GM23338 (cell line): ENCODE results near the gene KBTBD4.

Source experiments
- CREB1 ChIP-seq: fragments of 250-450 bp; sonication (Bioruptor Pico); IDR thresholded peaks from 2 replicates; pipeline ENCODE4 v1.5.0; 2020; ENCODE audit warnings: low read depth, mild to moderate bottlenecking, moderate library complexity
- EZH2 ChIP-seq: fragments of 200-600 bp; sonication (generic); IDR thresholded peaks from one replicate; pipeline ENCODE4 v1.8.0; 2017; ENCODE audit warnings: antibody characterized with exemption, mild to moderate bottlenecking, low read depth; ENCODE audit not compliant: unreplicated experiment
- POLR2AphosphoS5 ChIP-seq: IDR thresholded peaks from 2 replicates; pipeline ENCODE4 v1.6.1; 2016; ENCODE audit warnings: antibody characterized with exemption, low read depth
- REST ChIP-seq: IDR thresholded peaks from one replicate; pipeline ENCODE4 v1.6.1; 2018; ENCODE audit warnings: antibody characterized with exemption; ENCODE audit not compliant: unreplicated experiment
- TF ChIP-seq, protein P1 (sequence below), 2 experiments: fragments of 200-600 bp in 1 of 2; sonication (generic) in 1 of 2; conservative IDR thresholded peaks; 2 replicates each; pipeline versions ENCODE4 v1.5.1 to v1.6.1; 2016 to 2017; ENCODE audit warnings: antibody characterized with exemption in 2 of 2, low read depth in 2 of 2, mild to moderate bottlenecking in 2 of 2, moderate library complexity in 1 of 2

GRCh38 chr11:47626234-47626633 is 47.5 kb upstream of the KBTBD4 start:
- TF ChIP-seq, protein P1, sequence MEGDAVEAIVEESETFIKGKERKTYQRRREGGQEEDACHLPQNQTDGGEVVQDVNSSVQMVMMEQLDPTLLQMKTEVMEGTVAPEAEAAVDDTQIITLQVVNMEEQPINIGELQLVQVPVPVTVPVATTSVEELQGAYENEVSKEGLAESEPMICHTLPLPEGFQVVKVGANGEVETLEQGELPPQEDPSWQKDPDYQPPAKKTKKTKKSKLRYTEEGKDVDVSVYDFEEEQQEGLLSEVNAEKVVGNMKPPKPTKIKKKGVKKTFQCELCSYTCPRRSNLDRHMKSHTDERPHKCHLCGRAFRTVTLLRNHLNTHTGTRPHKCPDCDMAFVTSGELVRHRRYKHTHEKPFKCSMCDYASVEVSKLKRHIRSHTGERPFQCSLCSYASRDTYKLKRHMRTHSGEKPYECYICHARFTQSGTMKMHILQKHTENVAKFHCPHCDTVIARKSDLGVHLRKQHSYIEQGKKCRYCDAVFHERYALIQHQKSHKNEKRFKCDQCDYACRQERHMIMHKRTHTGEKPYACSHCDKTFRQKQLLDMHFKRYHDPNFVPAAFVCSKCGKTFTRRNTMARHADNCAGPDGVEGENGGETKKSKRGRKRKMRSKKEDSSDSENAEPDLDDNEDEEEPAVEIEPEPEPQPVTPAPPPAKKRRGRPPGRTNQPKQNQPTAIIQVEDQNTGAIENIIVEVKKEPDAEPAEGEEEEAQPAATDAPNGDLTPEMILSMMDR (conservative IDR thresholded peaks at IDR 0.05; ENCODE audit: low read depth in 2 of 2) = no peak
- TF ChIP-seq REST (no peak), CREB1 (no peak), EZH2 (no peak), POLR2AphosphoS5 (no peak)
